ENCODE measurements around the gene KRT1.

Gene KRT1

DNA sequence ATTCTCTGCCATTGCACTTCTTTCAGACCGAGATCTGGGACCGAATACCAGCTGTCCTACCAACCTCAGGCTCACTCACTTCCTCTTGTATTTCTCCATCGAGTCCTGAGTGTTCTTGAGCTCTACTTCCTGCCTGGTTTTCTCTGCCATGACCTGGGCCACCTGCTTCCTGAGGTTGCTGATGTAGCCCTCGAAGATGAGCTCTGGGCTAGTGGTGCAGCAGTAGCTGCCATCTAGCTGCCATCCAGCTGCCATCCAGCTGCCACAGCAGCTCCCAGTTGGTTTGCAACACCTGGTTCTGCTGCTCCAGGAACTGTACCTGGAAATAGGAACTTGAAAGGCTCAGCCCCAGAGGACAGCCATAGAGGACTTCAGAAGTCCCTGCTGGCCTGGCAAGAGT lies 46.8 kb downstream of the KRT1 start:
- no peak overlapping the region for H3K4me3 ChIP-seq (ENCODE audit: low read depth in 1 of 2, low read length in 2 of 2)
- no peak overlapping the region for H3K9ac ChIP-seq (ENCODE audit: low read depth in 1 of 2, low read length in 2 of 2)
- H3K4me1 ChIP-seq (ENCODE audit: control insufficient read depth in 1 of 2, insufficient read depth in 2 of 2, low read length in 2 of 2), result peaks cover 9 to 14% of the 10 kb centered on the region in 2 donors
- no peak overlapping the region for H3K27ac ChIP-seq (ENCODE audit: low read depth, low read length)
- peaks cover 0 to 3% of the 10 kb centered on the region in 2 donors for H3K27me3 ChIP-seq (ENCODE audit: control insufficient read depth in 1 of 2, insufficient read depth in 2 of 2, low read length in 2 of 2)
- no peaks in the 10 kb centered on the region for H3K36me3 ChIP-seq (ENCODE audit: control insufficient read depth in 1 of 2, insufficient read depth in 2 of 2, low read length in 2 of 2)
- no peaks in the 10 kb centered on the region for H3K9me3 ChIP-seq (ENCODE audit: control insufficient read depth in 1 of 2, low read length in 2 of 2)

DNA sequence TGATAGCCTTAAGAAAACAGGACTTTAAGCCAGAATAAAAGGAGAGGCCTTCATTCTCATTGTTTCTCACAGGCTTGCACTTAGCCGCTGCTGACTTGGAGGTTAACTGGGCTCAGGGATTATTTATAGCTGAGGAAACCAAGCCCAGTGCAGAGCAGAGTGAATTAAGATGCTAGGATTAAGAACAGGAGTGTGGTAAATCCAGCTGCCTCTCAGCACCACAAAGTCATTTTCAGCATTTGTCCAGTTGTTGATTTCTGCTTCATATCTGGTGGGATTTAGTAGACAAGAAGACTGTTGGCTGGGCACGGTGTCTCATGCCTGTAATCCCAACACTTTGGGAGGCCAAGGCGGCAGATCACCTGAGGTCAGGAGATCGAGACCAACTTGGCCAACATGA lies 47.6 kb downstream of the KRT1 start:
- Histone ChIP-seq H3K27me3 (ENCODE audit: control insufficient read depth in 1 of 2, insufficient read depth in 2 of 2, low read length in 2 of 2) (peaks cover 0 to 3% of the 10 kb centered on the region in 2 donors), H3K9me3 (ENCODE audit: control insufficient read depth in 1 of 2, low read length in 2 of 2) (no peaks in the 10 kb centered on the region), H3K9ac (ENCODE audit: low read depth in 1 of 2, low read length in 2 of 2) (no peak overlapping the region), H3K4me3 (ENCODE audit: low read depth in 1 of 2, low read length in 2 of 2) (no peak overlapping the region), H3K36me3 (ENCODE audit: control insufficient read depth in 1 of 2, insufficient read depth in 2 of 2, low read length in 2 of 2) (no peaks in the 10 kb centered on the region), H3K4me1 (ENCODE audit: control insufficient read depth in 1 of 2, insufficient read depth in 2 of 2, low read length in 2 of 2) (peaks cover 13 to 17% of the 10 kb centered on the region in 2 donors), H3K27ac (ENCODE audit: low read depth, low read length) (no peak overlapping the region)

DNA sequence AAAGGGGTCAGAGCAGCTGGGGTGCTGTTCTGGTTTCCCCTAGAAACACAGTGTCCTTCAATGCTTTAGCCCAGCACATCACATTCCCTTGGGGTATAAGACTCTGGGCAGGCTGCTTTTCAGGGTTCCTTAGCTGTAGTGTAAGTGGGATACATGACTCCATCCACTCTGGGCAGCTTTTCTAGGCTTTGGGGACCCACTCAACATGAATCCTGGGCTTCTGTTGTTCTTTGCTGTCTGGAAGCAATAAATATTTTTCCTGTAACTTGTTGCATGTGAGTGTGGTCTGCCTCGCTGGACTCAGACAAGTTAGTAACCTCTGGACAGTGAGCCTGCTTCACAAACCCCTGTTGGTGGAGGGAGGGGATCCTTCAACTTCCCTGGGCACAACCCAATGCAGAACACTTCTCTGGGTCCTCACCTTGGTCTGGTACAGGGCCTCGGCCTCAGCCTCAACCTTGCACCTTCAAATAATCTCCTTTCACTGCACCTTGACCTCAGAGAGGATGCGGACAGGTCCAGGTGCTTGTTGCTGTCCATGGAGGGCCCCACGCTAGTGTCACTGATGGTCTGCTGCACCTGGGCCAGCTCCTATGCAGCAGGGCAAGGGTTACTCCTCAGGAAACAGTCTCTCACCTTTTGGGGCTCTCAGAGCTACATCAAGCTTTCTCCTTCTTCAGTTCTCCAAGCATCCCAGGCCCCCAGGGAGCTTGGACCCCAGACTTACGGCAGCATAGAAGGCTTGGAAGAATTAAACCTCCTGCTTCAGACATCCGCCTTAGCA lies 48.3 kb downstream of the KRT1 start:
- peaks cover 16 to 25% of the 10 kb centered on the region in 2 donors for H3K4me1 ChIP-seq (ENCODE audit: control insufficient read depth in 1 of 2, insufficient read depth in 2 of 2, low read length in 2 of 2)
- H3K4me3 ChIP-seq (ENCODE audit: low read depth in 1 of 2, low read length in 2 of 2), result no peak overlapping the region
- H3K36me3 ChIP-seq (ENCODE audit: control insufficient read depth in 1 of 2, insufficient read depth in 2 of 2, low read length in 2 of 2), result no peaks in the 10 kb centered on the region
- no peak overlapping the region for H3K27ac ChIP-seq (ENCODE audit: low read depth, low read length)
- H3K9me3 ChIP-seq (ENCODE audit: control insufficient read depth in 1 of 2, low read length in 2 of 2), result no peaks in the 10 kb centered on the region
- no peak overlapping the region for H3K9ac ChIP-seq (ENCODE audit: low read depth in 1 of 2, low read length in 2 of 2)
- peaks cover 0 to 3% of the 10 kb centered on the region in 2 donors for H3K27me3 ChIP-seq (ENCODE audit: control insufficient read depth in 1 of 2, insufficient read depth in 2 of 2, low read length in 2 of 2)

DNA sequence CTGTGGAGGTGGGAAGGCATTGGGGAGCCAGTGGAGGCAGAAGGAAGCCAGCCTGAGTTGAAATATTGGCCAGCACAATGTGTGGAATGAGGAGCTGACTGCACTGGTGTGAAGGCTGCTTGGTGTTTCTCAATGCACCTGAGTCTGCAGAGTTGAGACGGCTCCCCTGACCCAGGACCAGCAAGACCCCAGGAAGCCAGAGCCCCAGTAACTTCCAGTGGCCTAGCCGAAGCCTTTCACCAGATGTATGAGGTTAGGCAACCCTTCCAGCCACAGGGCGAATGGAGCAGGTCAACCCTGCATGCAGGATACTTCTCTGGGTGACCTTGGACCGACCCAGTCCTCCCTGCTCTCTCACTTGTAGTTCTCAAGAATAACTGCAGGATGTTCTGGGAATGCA lies 48.9 kb downstream of the KRT1 start:
- Histone ChIP-seq H3K4me1 (ENCODE audit: control insufficient read depth in 1 of 2, insufficient read depth in 2 of 2, low read length in 2 of 2) (peaks cover 11 to 24% of the 10 kb centered on the region in 2 donors), H3K27ac (ENCODE audit: low read depth, low read length) (no peak overlapping the region), H3K9ac (ENCODE audit: low read depth in 1 of 2, low read length in 2 of 2) (no peak overlapping the region), H3K36me3 (ENCODE audit: control insufficient read depth in 1 of 2, insufficient read depth in 2 of 2, low read length in 2 of 2) (no peaks in the 10 kb centered on the region), H3K27me3 (ENCODE audit: control insufficient read depth in 1 of 2, insufficient read depth in 2 of 2, low read length in 2 of 2) (peaks cover 0 to 3% of the 10 kb centered on the region in 2 donors), H3K9me3 (ENCODE audit: control insufficient read depth in 1 of 2, low read length in 2 of 2) (no peaks in the 10 kb centered on the region), H3K4me3 (ENCODE audit: low read depth in 1 of 2, low read length in 2 of 2) (no peak overlapping the region)

DNA sequence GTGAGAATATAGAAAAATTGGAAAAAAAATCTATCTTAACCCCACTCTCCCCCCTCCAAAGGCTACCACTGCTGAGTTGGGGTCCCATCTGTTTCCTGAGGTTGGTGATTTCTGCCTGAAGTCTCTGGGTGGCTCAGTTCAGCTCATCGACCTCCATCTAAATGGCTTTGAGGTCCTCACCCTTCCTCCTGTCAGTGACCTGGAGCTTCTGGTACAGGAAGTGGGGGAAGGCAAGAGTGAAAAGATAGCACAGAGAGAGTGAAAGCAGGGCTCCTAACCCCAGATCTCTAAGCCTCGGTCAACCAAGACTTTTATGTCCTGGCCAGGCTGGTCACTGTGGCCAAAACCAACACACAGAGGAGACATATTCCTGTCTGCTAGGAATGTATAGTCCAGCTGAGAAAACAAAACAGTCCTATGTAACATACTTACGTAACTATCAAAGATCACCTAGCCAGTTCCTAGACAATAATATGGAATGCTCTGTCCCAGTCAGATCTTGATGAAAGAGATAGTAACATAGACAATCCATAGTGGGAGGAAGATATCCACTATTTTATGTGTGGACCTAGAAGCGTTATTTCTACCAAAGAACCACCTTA lies 49.5 kb downstream of the KRT1 start:
- H3K27me3 ChIP-seq (ENCODE audit: control insufficient read depth in 1 of 2, insufficient read depth in 2 of 2, low read length in 2 of 2), result peaks cover 0 to 3% of the 10 kb centered on the region in 2 donors
- H3K4me3 ChIP-seq (ENCODE audit: low read depth in 1 of 2, low read length in 2 of 2), result no peak overlapping the region
- peaks cover 8 to 25% of the 10 kb centered on the region in 2 donors for H3K4me1 ChIP-seq (ENCODE audit: control insufficient read depth in 1 of 2, insufficient read depth in 2 of 2, low read length in 2 of 2)
- no peak overlapping the region for H3K9ac ChIP-seq (ENCODE audit: low read depth in 1 of 2, low read length in 2 of 2)
- no peaks in the 10 kb centered on the region for H3K9me3 ChIP-seq (ENCODE audit: control insufficient read depth in 1 of 2, low read length in 2 of 2)
- H3K27ac ChIP-seq (ENCODE audit: low read depth, low read length), result no peak overlapping the region
- no peaks in the 10 kb centered on the region for H3K36me3 ChIP-seq (ENCODE audit: control insufficient read depth in 1 of 2, insufficient read depth in 2 of 2, low read length in 2 of 2)

DNA sequence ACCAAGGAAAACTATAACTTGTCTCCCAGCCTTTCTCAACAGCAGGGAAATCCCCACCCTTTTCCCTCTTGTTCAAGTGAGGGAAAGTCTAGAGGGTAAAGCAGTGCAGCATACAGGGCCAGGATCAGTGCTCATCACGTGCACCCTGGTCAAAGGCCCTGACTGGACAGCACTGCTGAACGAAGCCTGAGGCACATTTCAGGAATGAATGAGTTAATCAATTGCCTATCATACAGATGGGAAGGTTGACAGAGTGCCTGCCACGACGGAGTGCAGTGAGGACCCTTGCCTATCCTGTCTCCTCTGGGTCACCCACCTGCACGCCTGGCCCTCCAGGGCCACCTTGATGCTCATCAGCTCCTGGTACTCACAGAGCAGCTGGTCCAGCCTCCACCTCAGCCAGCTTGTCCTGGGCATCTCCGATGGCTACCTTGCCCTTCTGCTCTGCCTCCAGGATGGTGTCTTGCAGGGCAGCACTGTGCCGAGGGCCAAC lies 50.2 kb downstream of the KRT1 start:
- Histone ChIP-seq H3K36me3 (ENCODE audit: control insufficient read depth in 1 of 2, insufficient read depth in 2 of 2, low read length in 2 of 2) (no peaks in the 10 kb centered on the region), H3K4me1 (ENCODE audit: control insufficient read depth in 1 of 2, insufficient read depth in 2 of 2, low read length in 2 of 2) (peaks cover 8 to 25% of the 10 kb centered on the region in 2 donors), H3K27me3 (ENCODE audit: control insufficient read depth in 1 of 2, insufficient read depth in 2 of 2, low read length in 2 of 2) (peaks cover 0 to 3% of the 10 kb centered on the region in 2 donors), H3K4me3 (ENCODE audit: low read depth in 1 of 2, low read length in 2 of 2) (no peak overlapping the region), H3K27ac (ENCODE audit: low read depth, low read length) (no peak overlapping the region), H3K9ac (ENCODE audit: low read depth in 1 of 2, low read length in 2 of 2) (no peak overlapping the region), H3K9me3 (ENCODE audit: control insufficient read depth in 1 of 2, low read length in 2 of 2) (no peaks in the 10 kb centered on the region)

DNA sequence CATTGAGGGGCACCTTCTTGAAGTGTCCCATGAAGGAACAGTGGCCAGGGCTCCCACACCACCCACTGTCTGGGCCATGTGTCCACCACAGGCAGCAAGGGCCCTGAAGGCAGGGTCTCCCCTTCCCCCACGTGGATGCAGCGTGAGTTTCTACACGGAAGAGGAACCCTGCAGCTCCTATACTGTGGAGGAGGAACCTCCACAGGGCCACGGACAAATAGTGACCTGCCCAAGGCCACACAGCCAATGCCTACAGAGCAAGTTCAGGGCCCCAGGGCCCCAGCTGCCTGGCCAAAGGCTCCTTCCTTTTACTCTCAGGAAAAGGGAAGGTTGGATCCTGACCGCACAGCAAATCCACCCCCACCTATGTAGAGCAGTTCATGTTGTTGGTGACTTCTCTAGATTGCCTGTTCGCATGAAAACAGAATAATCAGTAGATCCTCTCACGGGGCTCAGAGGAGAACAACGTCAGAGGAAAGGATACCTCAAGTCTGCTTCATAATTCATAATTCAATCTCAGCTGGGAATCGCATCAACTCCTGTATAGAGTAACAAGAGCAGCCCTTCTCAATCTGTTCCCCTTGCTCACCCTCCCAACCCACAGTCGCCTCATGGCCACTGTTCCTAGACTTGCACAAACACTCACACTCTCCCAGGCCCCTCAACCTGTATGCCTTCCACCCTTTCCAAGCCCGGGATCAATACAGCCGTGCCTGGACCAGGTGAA lies 50.8 kb downstream of the KRT1 start:
- Histone ChIP-seq H3K4me1 (ENCODE audit: control insufficient read depth in 1 of 2, insufficient read depth in 2 of 2, low read length in 2 of 2) (peaks cover 8 to 25% of the 10 kb centered on the region in 2 donors), H3K9me3 (ENCODE audit: control insufficient read depth in 1 of 2, low read length in 2 of 2) (no peaks in the 10 kb centered on the region), H3K27ac (ENCODE audit: low read depth, low read length) (no peak overlapping the region), H3K27me3 (ENCODE audit: control insufficient read depth in 1 of 2, insufficient read depth in 2 of 2, low read length in 2 of 2) (peaks cover 0 to 3% of the 10 kb centered on the region in 2 donors), H3K4me3 (ENCODE audit: low read depth in 1 of 2, low read length in 2 of 2) (no peak overlapping the region), H3K9ac (ENCODE audit: low read depth in 1 of 2, low read length in 2 of 2) (no peak overlapping the region), H3K36me3 (ENCODE audit: control insufficient read depth in 1 of 2, insufficient read depth in 2 of 2, low read length in 2 of 2) (no peaks in the 10 kb centered on the region)

DNA sequence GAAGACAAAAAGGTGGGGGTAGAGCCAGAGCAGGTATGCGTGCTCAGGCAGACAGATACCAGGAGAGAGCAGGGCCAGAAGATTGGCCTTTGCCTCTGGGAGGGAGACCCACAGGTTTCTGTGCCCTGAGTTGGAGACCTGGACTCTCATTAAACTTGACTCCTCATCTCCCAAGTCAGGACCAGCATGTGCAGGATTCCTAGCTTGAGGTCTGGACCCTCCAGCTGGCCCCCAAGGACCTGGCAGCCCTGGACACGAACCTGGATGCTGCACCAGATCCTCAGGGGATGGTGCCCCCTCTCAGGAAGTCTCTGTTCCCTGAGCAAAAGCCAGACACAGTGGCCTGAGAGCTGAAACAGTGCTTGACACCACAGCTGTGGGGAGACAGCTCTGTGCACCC lies 51.4 kb downstream of the KRT1 start:
- Histone ChIP-seq H3K36me3 (ENCODE audit: control insufficient read depth in 1 of 2, insufficient read depth in 2 of 2, low read length in 2 of 2) (no peaks in the 10 kb centered on the region), H3K9ac (ENCODE audit: low read depth in 1 of 2, low read length in 2 of 2) (no peak overlapping the region), H3K27ac (ENCODE audit: low read depth, low read length) (no peak overlapping the region), H3K4me3 (ENCODE audit: low read depth in 1 of 2, low read length in 2 of 2) (no peak overlapping the region), H3K4me1 (ENCODE audit: control insufficient read depth in 1 of 2, insufficient read depth in 2 of 2, low read length in 2 of 2) (peaks cover 8 to 25% of the 10 kb centered on the region in 2 donors), H3K9me3 (ENCODE audit: control insufficient read depth in 1 of 2, low read length in 2 of 2) (no peaks in the 10 kb centered on the region), H3K27me3 (ENCODE audit: control insufficient read depth in 1 of 2, insufficient read depth in 2 of 2, low read length in 2 of 2) (peaks cover 0 to 3% of the 10 kb centered on the region in 2 donors)

DNA sequence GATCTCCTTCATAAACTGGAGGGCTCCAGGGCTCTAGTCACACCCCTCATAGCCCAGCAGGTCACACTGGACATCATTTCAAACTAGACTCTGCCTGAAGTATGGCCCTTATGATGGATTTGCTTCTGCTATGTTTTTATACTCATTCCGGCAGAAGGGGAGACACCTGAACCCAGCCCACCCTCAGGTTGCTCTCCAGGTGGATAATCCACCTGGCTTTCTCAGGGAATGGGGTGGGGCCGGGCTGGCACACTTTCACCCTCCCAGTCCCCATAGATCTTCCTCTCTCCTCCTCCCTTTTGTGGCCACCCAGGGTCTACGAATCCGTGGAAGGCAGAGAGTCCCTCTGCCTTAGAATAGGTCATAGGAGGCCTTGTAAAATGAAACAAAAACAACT lies 52.1 kb downstream of the KRT1 start:
- Histone ChIP-seq H3K4me1 (ENCODE audit: control insufficient read depth in 1 of 2, insufficient read depth in 2 of 2, low read length in 2 of 2) (peaks cover 8 to 25% of the 10 kb centered on the region in 2 donors), H3K9ac (ENCODE audit: low read depth in 1 of 2, low read length in 2 of 2) (no peak overlapping the region), H3K9me3 (ENCODE audit: control insufficient read depth in 1 of 2, low read length in 2 of 2) (no peaks in the 10 kb centered on the region), H3K4me3 (ENCODE audit: low read depth in 1 of 2, low read length in 2 of 2) (no peak overlapping the region), H3K36me3 (ENCODE audit: control insufficient read depth in 1 of 2, insufficient read depth in 2 of 2, low read length in 2 of 2) (no peaks in the 10 kb centered on the region), H3K27me3 (ENCODE audit: control insufficient read depth in 1 of 2, insufficient read depth in 2 of 2, low read length in 2 of 2) (peaks cover 0 to 3% of the 10 kb centered on the region in 2 donors), H3K27ac (ENCODE audit: low read depth, low read length) (no peak overlapping the region)
